Activated T-cell treated with anti-CD3 and anti-CD28 coated beads, Interleukin-2, amount 50 U/mL, for 24 hours (primary cell): ENCODE data around the gene EXOC5.

ENCODE experiments used
- DNase-seq: peaks from one replicate; pipeline ENCODE4 v3.0.0-alpha.2; 2020
- H3K27ac Mint-ChIP-seq: 2 replicates; pipeline ENCODE4 v1.8.0; 2020; ENCODE audit warnings: mild to moderate bottlenecking, mixed read lengths
- H3K27me3 Mint-ChIP-seq: 2 replicates; pipeline ENCODE4 v1.8.0; 2020; ENCODE audit warnings: mixed read lengths
- H3K36me3 Mint-ChIP-seq: 2 replicates; pipeline ENCODE4 v1.8.0; 2020; ENCODE audit warnings: low read depth, mixed read lengths
- H3K4me1 Mint-ChIP-seq: 2 replicates; pipeline ENCODE4 v1.8.0; 2020; ENCODE audit warnings: low read depth, mixed read lengths
- H3K4me3 Mint-ChIP-seq: 2 replicates; pipeline ENCODE4 v1.8.0; 2020; ENCODE audit warnings: mild to moderate bottlenecking, moderate library complexity, mixed read lengths
- H3K9me3 Mint-ChIP-seq: 2 replicates; pipeline ENCODE4 v1.8.0; 2020; ENCODE audit warnings: mixed read lengths

EXOC5 gene, protein sequence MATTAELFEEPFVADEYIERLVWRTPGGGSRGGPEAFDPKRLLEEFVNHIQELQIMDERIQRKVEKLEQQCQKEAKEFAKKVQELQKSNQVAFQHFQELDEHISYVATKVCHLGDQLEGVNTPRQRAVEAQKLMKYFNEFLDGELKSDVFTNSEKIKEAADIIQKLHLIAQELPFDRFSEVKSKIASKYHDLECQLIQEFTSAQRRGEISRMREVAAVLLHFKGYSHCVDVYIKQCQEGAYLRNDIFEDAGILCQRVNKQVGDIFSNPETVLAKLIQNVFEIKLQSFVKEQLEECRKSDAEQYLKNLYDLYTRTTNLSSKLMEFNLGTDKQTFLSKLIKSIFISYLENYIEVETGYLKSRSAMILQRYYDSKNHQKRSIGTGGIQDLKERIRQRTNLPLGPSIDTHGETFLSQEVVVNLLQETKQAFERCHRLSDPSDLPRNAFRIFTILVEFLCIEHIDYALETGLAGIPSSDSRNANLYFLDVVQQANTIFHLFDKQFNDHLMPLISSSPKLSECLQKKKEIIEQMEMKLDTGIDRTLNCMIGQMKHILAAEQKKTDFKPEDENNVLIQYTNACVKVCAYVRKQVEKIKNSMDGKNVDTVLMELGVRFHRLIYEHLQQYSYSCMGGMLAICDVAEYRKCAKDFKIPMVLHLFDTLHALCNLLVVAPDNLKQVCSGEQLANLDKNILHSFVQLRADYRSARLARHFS

DNA sequence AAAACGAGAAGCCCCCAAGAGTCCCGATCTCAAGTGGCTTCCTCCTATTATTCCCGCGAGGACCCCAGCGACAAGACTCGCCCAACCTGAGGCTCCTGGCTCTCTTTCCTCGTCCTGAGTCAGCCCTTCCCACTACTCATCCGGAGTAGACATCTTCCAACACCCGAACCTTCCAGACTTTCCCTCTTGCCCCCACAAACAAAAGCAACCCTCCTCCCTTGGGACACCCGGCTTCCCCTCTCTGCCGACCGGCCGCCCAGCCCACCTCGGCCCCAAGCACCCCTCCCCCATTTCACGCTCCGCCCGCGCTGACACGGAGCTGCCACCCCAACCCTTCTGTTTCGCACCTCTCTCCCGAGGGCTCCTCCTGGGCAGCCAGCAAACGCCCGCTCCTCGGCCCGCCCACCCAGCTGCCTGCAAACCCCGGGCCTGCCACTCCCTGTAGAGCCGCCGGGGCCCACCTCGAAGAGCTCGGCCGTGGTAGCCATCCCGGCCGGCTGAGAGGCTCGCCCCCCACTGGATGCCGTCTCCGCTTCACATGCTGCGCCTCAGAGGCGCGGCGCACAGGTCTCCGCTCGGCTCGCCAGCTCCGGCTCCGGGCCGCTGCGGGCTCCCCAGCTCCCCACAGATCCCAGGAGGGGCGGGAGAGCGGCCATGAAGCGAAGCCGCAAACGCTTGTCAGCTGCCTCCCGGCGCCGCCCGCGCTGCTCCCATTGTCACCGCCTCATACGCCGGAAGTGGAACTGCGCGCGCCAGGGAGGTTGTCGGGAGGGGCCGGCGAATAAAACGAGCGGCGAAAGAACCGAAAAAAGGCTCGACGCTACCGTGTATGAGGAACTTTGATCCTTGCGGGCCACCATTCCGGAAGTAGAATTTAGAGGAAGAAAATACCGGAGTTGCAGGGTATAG is at the start of gene EXOC5, which contains the start of gene AP5M1:
Gene EXOC5, minus strand, starts transcription at position 745 of the 909 bp plus-strand sequence. Its CDS starts 257 bp downstream, at position 488.
Gene AP5M1, plus strand, starts transcription at position 811 of the 909 bp plus-strand sequence. CDS start 344 bp downstream, outside the sequence.
- H3K36me3 Mint-ChIP-seq: peaks cover 46% of the 10 kb centered on the region
- peak; percentile 91 for DNase-seq
- peak within 1 kb of the TSS; percentile 99 for H3K4me3 Mint-ChIP-seq
- no peaks in the 10 kb centered on the region for H3K27me3 Mint-ChIP-seq
- H3K27ac Mint-ChIP-seq: peak within 1 kb of the TSS; percentile 99
- peaks cover 61% of the 10 kb centered on the region for H3K4me1 Mint-ChIP-seq
- no peaks in the 10 kb centered on the region for H3K9me3 Mint-ChIP-seq

GRCh38 chr14:57317248-57317833 is 48.6 kb upstream of the EXOC5 start:
- Mint-ChIP-seq H3K27me3 (peaks cover 7% of the 10 kb centered on the region), H3K9me3 (peaks cover 4% of the 10 kb centered on the region), H3K36me3 (no peaks in the 10 kb centered on the region), H3K4me3 (no peak overlapping the region), H3K27ac (no peak overlapping the region), H3K4me1 (peaks cover 10% of the 10 kb centered on the region)
- peak; percentile 64 for DNase-seq

GRCh38 chr14:57314396-57315089 is 45.8 kb upstream of the EXOC5 start:
- Mint-ChIP-seq H3K27ac (peak overlapping the region; percentile 2), H3K4me1 (peaks cover 12% of the 10 kb centered on the region), H3K9me3 (peaks cover 4% of the 10 kb centered on the region), H3K27me3 (peaks cover 5% of the 10 kb centered on the region), H3K4me3 (no peak overlapping the region), H3K36me3 (no peaks in the 10 kb centered on the region)
- DNase-seq: no peak

GRCh38 chr14:57302883-57303282 is 34.2 kb upstream of the EXOC5 start:
- Mint-ChIP-seq H3K27me3 (peaks cover 38% of the 10 kb centered on the region), H3K9me3 (no peaks in the 10 kb centered on the region), H3K4me1 (no peaks in the 10 kb centered on the region), H3K27ac (no peak overlapping the region), H3K36me3 (no peaks in the 10 kb centered on the region), H3K4me3 (no peak overlapping the region)
- DNase-seq: no peak

GRCh38 chr14:57299511-57299910 is 30.8 kb upstream of the EXOC5 start:
- no peak for DNase-seq
- no peaks in the 10 kb centered on the region for H3K9me3 Mint-ChIP-seq

DNA sequence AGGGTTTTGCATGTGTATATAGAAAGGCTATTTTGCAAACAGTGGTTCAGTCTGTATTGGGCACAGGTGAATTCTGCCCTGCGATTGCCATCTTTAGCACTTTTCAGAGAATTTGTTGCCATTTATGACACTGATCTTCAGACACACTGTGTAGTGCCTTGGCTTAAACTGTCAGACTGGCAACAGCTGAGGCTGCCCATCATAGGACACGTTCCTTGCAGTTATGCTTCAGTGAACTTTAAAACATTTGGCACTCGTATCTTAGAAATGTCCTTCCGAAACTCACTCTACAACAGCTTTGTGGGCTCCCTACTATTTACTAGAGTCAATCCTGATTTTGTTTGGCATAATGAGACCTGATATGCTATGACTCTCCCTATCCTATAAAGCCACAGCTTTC is 29.1 kb upstream of the EXOC5 start:
- Mint-ChIP-seq H3K27ac (no peak overlapping the region), H3K9me3 (no peaks in the 10 kb centered on the region), H3K4me3 (no peak overlapping the region), H3K27me3 (no peaks in the 10 kb centered on the region), H3K4me1 (no peaks in the 10 kb centered on the region), H3K36me3 (peaks cover 6% of the 10 kb centered on the region)
- DNase-seq: no peak

More at GRCh38 chr14:57299511-57299910, 30.8 kb upstream of the EXOC5 start:
- Mint-ChIP-seq H3K36me3 (peaks cover 6% of the 10 kb centered on the region), H3K27me3 (peaks cover 10% of the 10 kb centered on the region), H3K4me3 (no peak overlapping the region), H3K27ac (no peak overlapping the region), H3K4me1 (no peaks in the 10 kb centered on the region)

DNA sequence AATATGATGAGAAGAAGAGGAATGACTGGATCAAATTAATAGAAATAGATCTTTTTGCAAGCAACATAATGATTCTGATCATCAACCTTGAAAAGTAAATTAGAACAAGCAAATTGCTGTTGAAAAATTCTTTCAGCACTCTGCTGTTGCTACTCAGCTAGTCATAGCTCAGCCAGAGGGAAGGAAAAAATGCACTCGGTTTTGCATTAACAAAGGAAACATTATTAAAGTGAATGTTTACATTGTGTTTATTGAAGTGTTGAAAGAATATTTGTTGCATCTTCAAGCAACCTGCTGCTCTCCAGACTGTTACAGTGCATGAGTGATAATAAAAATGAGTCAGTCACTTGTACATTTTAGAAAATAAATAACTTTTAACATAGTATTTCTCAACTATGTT is 26.5 kb upstream of the EXOC5 start:
- H3K4me3 Mint-ChIP-seq: no peak overlapping the region
- no peak for DNase-seq
- peaks cover 25% of the 10 kb centered on the region for H3K36me3 Mint-ChIP-seq
- no peak overlapping the region for H3K27ac Mint-ChIP-seq
- no peaks in the 10 kb centered on the region for H3K27me3 Mint-ChIP-seq
- no peaks in the 10 kb centered on the region for H3K9me3 Mint-ChIP-seq
- no peaks in the 10 kb centered on the region for H3K4me1 Mint-ChIP-seq

GRCh38 chr14:57293866-57294837 is 25.4 kb upstream of the EXOC5 start:
- DNase-seq: no peak

GRCh38 chr14:57291692-57292647 is 23.3 kb upstream of the EXOC5 start:
- Mint-ChIP-seq H3K4me1 (no peaks in the 10 kb centered on the region), H3K36me3 (peaks cover 52% of the 10 kb centered on the region), H3K27me3 (no peaks in the 10 kb centered on the region), H3K9me3 (no peaks in the 10 kb centered on the region), H3K4me3 (no peak overlapping the region), H3K27ac (no peak overlapping the region)
- DNase-seq: no peak

More at GRCh38 chr14:57293866-57294837, 25.4 kb upstream of the EXOC5 start:
- peaks cover 36% of the 10 kb centered on the region for H3K36me3 Mint-ChIP-seq
- no peaks in the 10 kb centered on the region for H3K27me3 Mint-ChIP-seq
- H3K4me1 Mint-ChIP-seq: no peaks in the 10 kb centered on the region
- H3K4me3 Mint-ChIP-seq: no peak overlapping the region
- no peaks in the 10 kb centered on the region for H3K9me3 Mint-ChIP-seq
- no peak overlapping the region for H3K27ac Mint-ChIP-seq

GRCh38 chr14:57290751-57291150 is 22.0 kb upstream of the EXOC5 start:
- H3K9me3 Mint-ChIP-seq: no peaks in the 10 kb centered on the region
- no peak overlapping the region for H3K4me3 Mint-ChIP-seq
- peaks cover 59% of the 10 kb centered on the region for H3K36me3 Mint-ChIP-seq
- H3K27me3 Mint-ChIP-seq: no peaks in the 10 kb centered on the region
- no peak for DNase-seq
- no peak overlapping the region for H3K27ac Mint-ChIP-seq
- no peaks in the 10 kb centered on the region for H3K4me1 Mint-ChIP-seq

GRCh38 chr14:57287745-57288144 is 19.0 kb upstream of the EXOC5 start:
- H3K4me1 Mint-ChIP-seq: no peaks in the 10 kb centered on the region
- DNase-seq: no peak
- no peak overlapping the region for H3K4me3 Mint-ChIP-seq
- H3K27me3 Mint-ChIP-seq: no peaks in the 10 kb centered on the region
- H3K9me3 Mint-ChIP-seq: no peaks in the 10 kb centered on the region
- no peak overlapping the region for H3K27ac Mint-ChIP-seq
- peaks cover 82% of the 10 kb centered on the region for H3K36me3 Mint-ChIP-seq

DNA sequence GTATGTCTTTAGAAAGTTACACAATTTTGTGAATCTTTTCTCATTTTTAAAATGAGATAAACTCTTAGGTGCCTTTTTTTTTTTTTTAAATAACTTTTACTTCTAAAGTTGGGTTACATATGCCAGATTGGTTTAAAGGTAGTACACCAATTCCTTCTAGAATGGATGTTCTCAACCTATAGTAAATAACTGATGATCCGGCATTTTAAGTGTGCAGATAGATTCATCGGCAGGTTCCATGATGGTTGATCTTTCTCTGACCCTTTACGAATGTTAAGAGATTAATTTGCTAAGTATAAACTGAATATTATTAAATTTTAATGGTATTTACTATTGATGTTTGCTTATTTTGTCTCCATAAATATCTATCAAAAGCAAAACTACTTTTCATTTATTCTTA is 8.4 kb upstream of the EXOC5 start:
- H3K9me3 Mint-ChIP-seq: no peaks in the 10 kb centered on the region
- no peak overlapping the region for H3K4me3 Mint-ChIP-seq
- H3K27ac Mint-ChIP-seq: no peak overlapping the region
- peaks cover 24% of the 10 kb centered on the region for H3K4me1 Mint-ChIP-seq
- DNase-seq: no peak
- H3K27me3 Mint-ChIP-seq: no peaks in the 10 kb centered on the region
- H3K36me3 Mint-ChIP-seq: peaks cover 82% of the 10 kb centered on the region
